Loucy (cell line): ENCODE results near the gene SPATA2L.

Source experiments
- H2AFZ ChIP-seq: fragments of 200-600 bp; sonication (generic); 2 replicates; pipeline ENCODE4 v1.6.0; 2016; ENCODE audit warnings: antibody characterized with exemption, mild to moderate bottlenecking, low read length, moderate library complexity
- H3F3A ChIP-seq: fragments of 200-600 bp; 2 replicates; pipeline ENCODE4 v1.6.0; 2016; ENCODE audit warnings: antibody characterized with exemption, low read depth, mild to moderate bottlenecking
- H3K27me3 ChIP-seq: fragments of 200-600 bp; sonication (generic); 2 replicates; pipeline ENCODE4 v1.6.1; 2014; ENCODE audit warnings: low read length, mild to moderate bottlenecking; ENCODE audit not compliant: insufficient read depth, poor library complexity, severe bottlenecking
- H3K36me3 ChIP-seq: fragments of 200-600 bp; sonication (generic); 2 replicates; pipeline ENCODE4 v1.6.1; 2016; ENCODE audit warnings: low read length; ENCODE audit not compliant: insufficient read depth
- H3K4me1 ChIP-seq: fragments of 200-600 bp; sonication (generic); 2 replicates; pipeline ENCODE4 v1.5.1; 2014; ENCODE audit warnings: low read length, mild to moderate bottlenecking; ENCODE audit not compliant: insufficient read depth, poor library complexity, severe bottlenecking
- H3K4me2 ChIP-seq: fragments of 200-600 bp; sonication (generic); 2 replicates; pipeline ENCODE4 v1.6.0; 2014; ENCODE audit warnings: antibody characterized with exemption, low read length, low read depth, mild to moderate bottlenecking; ENCODE audit not compliant: poor library complexity, severe bottlenecking
- H3K4me3 ChIP-seq: fragments of 200-600 bp; sonication (generic); 2 replicates; pipeline ENCODE4 v1.5.1; 2014; ENCODE audit warnings: low read length, mild to moderate bottlenecking, mixed read lengths; ENCODE audit not compliant: poor library complexity, severe bottlenecking
- H3K79me2 ChIP-seq: fragments of 200-600 bp; sonication (generic); 2 replicates; pipeline ENCODE4 v1.6.1; 2014; ENCODE audit warnings: low read length; ENCODE audit not compliant: insufficient read depth
- H3K9ac ChIP-seq: fragments of 200-600 bp; sonication (generic); 2 replicates; pipeline ENCODE4 v1.6.0; 2014; ENCODE audit warnings: mild to moderate bottlenecking, low read depth, low read length, moderate library complexity; ENCODE audit not compliant: poor library complexity, severe bottlenecking
- H3K9me2 ChIP-seq: fragments of 200-600 bp; sonication (generic); replicated peaks from 2 replicates; pipeline ENCODE4 v1.6.1; 2016; ENCODE audit warnings: low read depth, low read length, mixed read lengths
- H3K9me3 ChIP-seq: fragments of 200-600 bp; sonication (generic); 2 replicates; pipeline ENCODE4 v1.6.1; 2014; ENCODE audit warnings: mild to moderate bottlenecking, antibody characterized with exemption, low read length, low read depth; ENCODE audit not compliant: insufficient read depth
- H4K20me1 ChIP-seq: fragments of 200-600 bp; sonication (generic); 2 replicates; pipeline ENCODE4 v1.6.0; 2014; ENCODE audit warnings: antibody characterized with exemption, low read length, mild to moderate bottlenecking; ENCODE audit not compliant: insufficient read depth, poor library complexity, severe bottlenecking
- EZH2phosphoT487 ChIP-seq: fragments of 200-600 bp; IDR thresholded peaks from 2 replicates; pipeline ENCODE4 v1.6.1; 2018; ENCODE audit warnings: antibody characterized with exemption, mild to moderate bottlenecking, moderate library complexity, borderline replicate concordance
- TF ChIP-seq, protein P1 (sequence below): fragments of 200-600 bp; sonication (generic); conservative IDR thresholded peaks from 2 replicates; pipeline ENCODE4 v1.5.1; 2014; ENCODE audit warnings: mild to moderate bottlenecking, antibody characterized with exemption, low read length

SPATA2L gene

DNA sequence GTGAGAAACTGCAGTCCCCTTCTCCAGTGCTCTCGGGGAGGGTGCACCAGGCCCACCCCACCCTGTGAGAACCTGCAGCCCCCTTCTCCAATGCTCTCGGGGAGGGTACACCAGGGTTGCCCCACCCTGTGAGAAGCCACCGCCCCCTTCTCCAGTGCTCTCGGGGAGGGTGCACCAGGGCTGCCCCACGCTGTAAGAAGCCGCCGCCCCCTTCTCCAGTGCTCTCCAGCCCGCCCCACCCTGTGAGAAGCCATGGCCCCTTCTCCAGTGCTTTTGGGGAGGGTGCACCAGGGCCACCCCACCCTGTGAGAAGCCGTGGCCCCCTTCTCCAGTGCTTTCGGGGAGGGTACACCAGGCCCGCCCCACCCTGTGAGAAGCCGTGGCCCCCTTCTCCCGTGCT, 31.8 kb downstream of the SPATA2L start:
- no peaks in the 10 kb centered on the region for H3F3A ChIP-seq
- no peaks in the 10 kb centered on the region for H3K36me3 ChIP-seq
- no peak overlapping the region for H2AFZ ChIP-seq
- H3K4me3 ChIP-seq: no peak overlapping the region
- no peaks in the 10 kb centered on the region for H3K79me2 ChIP-seq
- H3K9me2 ChIP-seq: no peaks in the 10 kb centered on the region
- H3K4me1 ChIP-seq: peaks cover 30% of the 10 kb centered on the region
- no peaks in the 10 kb centered on the region for H4K20me1 ChIP-seq
- H3K4me2 ChIP-seq: no peak overlapping the region
- TF ChIP-seq, protein P1, sequence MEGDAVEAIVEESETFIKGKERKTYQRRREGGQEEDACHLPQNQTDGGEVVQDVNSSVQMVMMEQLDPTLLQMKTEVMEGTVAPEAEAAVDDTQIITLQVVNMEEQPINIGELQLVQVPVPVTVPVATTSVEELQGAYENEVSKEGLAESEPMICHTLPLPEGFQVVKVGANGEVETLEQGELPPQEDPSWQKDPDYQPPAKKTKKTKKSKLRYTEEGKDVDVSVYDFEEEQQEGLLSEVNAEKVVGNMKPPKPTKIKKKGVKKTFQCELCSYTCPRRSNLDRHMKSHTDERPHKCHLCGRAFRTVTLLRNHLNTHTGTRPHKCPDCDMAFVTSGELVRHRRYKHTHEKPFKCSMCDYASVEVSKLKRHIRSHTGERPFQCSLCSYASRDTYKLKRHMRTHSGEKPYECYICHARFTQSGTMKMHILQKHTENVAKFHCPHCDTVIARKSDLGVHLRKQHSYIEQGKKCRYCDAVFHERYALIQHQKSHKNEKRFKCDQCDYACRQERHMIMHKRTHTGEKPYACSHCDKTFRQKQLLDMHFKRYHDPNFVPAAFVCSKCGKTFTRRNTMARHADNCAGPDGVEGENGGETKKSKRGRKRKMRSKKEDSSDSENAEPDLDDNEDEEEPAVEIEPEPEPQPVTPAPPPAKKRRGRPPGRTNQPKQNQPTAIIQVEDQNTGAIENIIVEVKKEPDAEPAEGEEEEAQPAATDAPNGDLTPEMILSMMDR: no peak
- no peak for TF ChIP-seq EZH2phosphoT487
- no peaks in the 10 kb centered on the region for H3K9me3 ChIP-seq
- H3K27me3 ChIP-seq: no peaks in the 10 kb centered on the region
- no peak overlapping the region for H3K9ac ChIP-seq

DNA sequence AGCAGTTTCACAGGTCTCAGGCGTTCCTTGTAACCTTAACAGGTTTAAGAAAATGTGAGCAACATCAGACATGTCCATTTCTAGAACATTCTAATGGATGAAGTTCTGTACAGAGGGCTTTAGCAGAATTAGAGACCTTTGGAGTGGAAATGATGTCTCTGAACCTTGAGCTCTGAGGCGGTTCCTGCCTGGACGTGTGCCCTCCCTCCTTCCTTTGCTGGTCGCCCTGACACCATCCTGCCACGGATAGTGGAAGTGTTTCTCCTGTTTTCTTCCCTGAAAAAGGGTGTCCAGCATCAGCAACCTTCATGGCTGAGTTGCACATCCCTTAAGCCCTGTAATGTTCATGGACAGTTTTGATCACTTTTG, 32.7 kb downstream of the SPATA2L start:
- no peak overlapping the region for H2AFZ ChIP-seq
- no peak overlapping the region for H3K9ac ChIP-seq
- no peaks in the 10 kb centered on the region for H3K9me2 ChIP-seq
- no peaks in the 10 kb centered on the region for H3F3A ChIP-seq
- peak overlapping the region; percentile 28 for H3K4me3 ChIP-seq
- H3K9me3 ChIP-seq: no peaks in the 10 kb centered on the region
- TF ChIP-seq, protein P1: no peak
- TF ChIP-seq EZH2phosphoT487: no peak
- H3K36me3 ChIP-seq: no peaks in the 10 kb centered on the region
- H3K79me2 ChIP-seq: no peaks in the 10 kb centered on the region
- peak overlapping the region; percentile 38 for H3K4me2 ChIP-seq
- H3K27me3 ChIP-seq: no peaks in the 10 kb centered on the region
- H4K20me1 ChIP-seq: no peaks in the 10 kb centered on the region
- H3K4me1 ChIP-seq: peaks cover 30% of the 10 kb centered on the region

DNA sequence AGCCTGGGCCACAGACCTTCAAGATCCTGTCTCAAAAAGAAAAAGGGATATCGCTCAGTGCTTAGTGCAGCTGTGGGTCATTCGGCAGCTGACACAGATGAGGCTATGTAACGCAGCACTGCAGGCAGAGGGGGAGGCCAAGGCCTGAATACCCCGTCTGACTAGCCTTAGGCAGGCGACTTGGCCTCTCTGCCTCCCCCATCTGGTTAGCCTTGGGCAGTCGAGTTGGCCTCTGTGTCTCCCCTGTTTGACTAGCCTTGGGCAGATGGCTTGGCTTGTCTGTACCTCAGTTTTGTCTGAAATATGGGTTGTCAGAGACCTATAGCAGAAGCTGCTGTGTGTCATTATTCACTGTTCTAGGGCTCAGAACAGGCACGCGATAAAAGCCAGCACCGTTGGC, 33.9 kb downstream of the SPATA2L start:
- Histone ChIP-seq H3K9me2 (no peaks in the 10 kb centered on the region), H3F3A (no peaks in the 10 kb centered on the region), H3K9ac (no peak overlapping the region), H3K27me3 (no peaks in the 10 kb centered on the region), H3K4me1 (peaks cover 25% of the 10 kb centered on the region), H3K4me3 (no peak overlapping the region), H3K36me3 (no peaks in the 10 kb centered on the region), H3K4me2 (peak overlapping the region; percentile 38), H3K9me3 (no peaks in the 10 kb centered on the region), H4K20me1 (no peaks in the 10 kb centered on the region), H3K79me2 (no peaks in the 10 kb centered on the region), H2AFZ (no peak overlapping the region)
- no peak for TF ChIP-seq EZH2phosphoT487
- TF ChIP-seq, protein P1: no peak
